Hepatocyte (in vitro differentiated cells): ENCODE data around the gene UGCG. TPM values are rescaled to one million over a fixed set of nuclear protein-coding genes. Genes with fewer than 3 reads are reported as not detected.
"Not testable (repeated sequence)": the region's sequence is repeated elsewhere in the genome, so short reads cannot be mapped to it uniquely, and the experiment has no call there.

Experiments used
- DNase-seq: peaks from one replicate; pipeline ENCODE4 v3.0.0-alpha.2; 2016; ENCODE audit warnings: low spot score
- H2AFZ ChIP-seq: fragments of 200-600 bp; sonication (generic); 2 replicates; pipeline ENCODE4 v1.6.0; 2016; ENCODE audit warnings: antibody characterized with exemption, mild to moderate bottlenecking
- H3K27ac ChIP-seq: fragments of 200-600 bp; sonication (generic); 2 replicates; pipeline ENCODE4 v1.5.1; 2016; ENCODE audit warnings: mild to moderate bottlenecking
- H3K27me3 ChIP-seq: fragments of 200-600 bp; sonication (generic); 2 replicates; pipeline ENCODE4 v1.6.1; 2016
- H3K36me3 ChIP-seq: fragments of 200-600 bp; sonication (generic); replicated peaks from 2 replicates; pipeline ENCODE4 v1.5.1; 2016; ENCODE audit warnings: low read depth; ENCODE audit not compliant: insufficient read depth
- H3K4me1 ChIP-seq: fragments of 200-600 bp; sonication (generic); 2 replicates; pipeline ENCODE4 v1.5.1; 2016; ENCODE audit warnings: mild to moderate bottlenecking, moderate library complexity; ENCODE audit not compliant: insufficient read depth
- H3K4me2 ChIP-seq: fragments of 200-600 bp; sonication (generic); 2 replicates; pipeline ENCODE4 v1.6.0; 2016
- H3K4me3 ChIP-seq: fragments of 200-600 bp; sonication (generic); 2 replicates; pipeline ENCODE4 v1.5.1; 2016; ENCODE audit warnings: mild to moderate bottlenecking
- H3K79me2 ChIP-seq: fragments of 200-600 bp; sonication (generic); 2 replicates; pipeline ENCODE4 v1.6.0; 2017; ENCODE audit warnings: mild to moderate bottlenecking
- H3K9me2 ChIP-seq: fragments of 200-600 bp; sonication (generic); replicated peaks from 2 replicates; pipeline ENCODE4 v1.6.0; 2017; ENCODE audit warnings: mild to moderate bottlenecking; ENCODE audit not compliant: insufficient read depth
- H3K9me3 ChIP-seq: fragments of 200-600 bp; sonication (generic); 2 replicates; pipeline ENCODE4 v1.5.1; 2016; ENCODE audit warnings: low read depth, mild to moderate bottlenecking
- H4K20me1 ChIP-seq: fragments of 200-600 bp; sonication (generic); 2 replicates; pipeline ENCODE4 v1.6.0; 2016; ENCODE audit warnings: mild to moderate bottlenecking; ENCODE audit not compliant: insufficient read depth, poor library complexity, severe bottlenecking
- CTCF ChIP-seq: fragments of 200-600 bp; sonication (generic); IDR thresholded peaks from 2 replicates; pipeline ENCODE4 v1.5.1; 2016; ENCODE audit warnings: antibody characterized with exemption, mild to moderate bottlenecking; ENCODE audit not compliant: poor library complexity
- EZH2 ChIP-seq: fragments of 200-600 bp; sonication (generic); IDR thresholded peaks from 2 replicates; pipeline ENCODE4 v1.6.1; 2016; ENCODE audit warnings: antibody characterized with exemption, mild to moderate bottlenecking, borderline replicate concordance
- EZH2phosphoT487 ChIP-seq: fragments of 200-600 bp; sonication (generic); IDR thresholded peaks from one replicate; pipeline ENCODE4 v1.6.1; 2018; ENCODE audit warnings: antibody characterized with exemption, mild to moderate bottlenecking, low read depth, moderate library complexity; ENCODE audit not compliant: unreplicated experiment, severe bottlenecking
- WGBS: methylation state at CpG from one replicate; pipeline ENCODE4 v1.1.6; 2016; ENCODE audit warnings: low lambda C conversion rate; ENCODE audit errors: missing lambda C conversion rate; 5-methylcytosine and 5-hydroxymethylcytosine counted together
- polyA plus RNA-seq: library from polyadenylated mRNA; unstranded; fragments of >200 nt; fragmentation: Nextera tagmentation; extraction: Ambion mirVana; gene quantifications from 2 replicates; pipeline ENCODE4 v1.2.1, GENCODE V29; 2016
- total RNA-seq: library from RNA; depleted of rRNA; stranded (reverse); fragments of >200 nt; gene quantifications from 2 replicates; pipeline ENCODE4 v1.2.3, GENCODE V29; 2014

Gene UGCG
- total and polyA plus RNA-seq, 2 experiments from 2014 or later, result 54.6 to 107 TPM

- H3K27ac ChIP-seq, result peak overlapping the region; percentile 25
- H3K9me3 ChIP-seq, result no peaks in the 10 kb centered on the region
- H4K20me1 ChIP-seq, result no peaks in the 10 kb centered on the region
- TF ChIP-seq EZH2phosphoT487, result no peak
- TF ChIP-seq CTCF, result no peak
- no peak for TF ChIP-seq EZH2
- no peaks in the 10 kb centered on the region for H3K27me3 ChIP-seq
- no peaks in the 10 kb centered on the region for H3K36me3 ChIP-seq
- H3K4me3 ChIP-seq, result no peak overlapping the region
- peak; percentile 40 for DNase-seq
- no peaks in the 10 kb centered on the region for H3K9me2 ChIP-seq
- no peaks in the 10 kb centered on the region for H3K79me2 ChIP-seq
- peak overlapping the region; percentile 63 for H3K4me2 ChIP-seq
- 31% methylated on average over 6 of the region's 6 CpGs for WGBS
- peak overlapping the region; percentile 11 for H2AFZ ChIP-seq
- H3K4me1 ChIP-seq, result peaks cover 6% of the 10 kb centered on the region
Observed at GRCh38 chr9:111871499-111871855, 25.1 kb upstream of the UGCG start.

- H3K79me2 ChIP-seq, result no peaks in the 10 kb centered on the region
- H3K4me1 ChIP-seq, result peaks cover 6% of the 10 kb centered on the region
- DNase-seq, result peak; percentile 19
- no peak overlapping the region for H3K4me3 ChIP-seq
- H3K9me2 ChIP-seq, result no peaks in the 10 kb centered on the region
- no peaks in the 10 kb centered on the region for H4K20me1 ChIP-seq
- H3K27ac ChIP-seq, result peak overlapping the region; percentile 17
- H3K4me2 ChIP-seq, result no peak overlapping the region
- H3K36me3 ChIP-seq, result no peaks in the 10 kb centered on the region
- 45% methylated on average over 3 of the region's 3 CpGs for WGBS
- H3K27me3 ChIP-seq, result no peaks in the 10 kb centered on the region
- TF ChIP-seq CTCF, result no peak
- TF ChIP-seq EZH2, result no peak
- no peak for TF ChIP-seq EZH2phosphoT487
- no peaks in the 10 kb centered on the region for H3K9me3 ChIP-seq
- H2AFZ ChIP-seq, result no peak overlapping the region
Observed at GRCh38 chr9:111872886-111873285, 23.7 kb upstream of the UGCG start.

GRCh38 chr9:111873901-111874300, 22.7 kb upstream of the UGCG start:
- WGBS, result 90% methylated on average over 6 of the region's 6 CpGs
- H3K4me2 ChIP-seq, result no peak overlapping the region
- H3K9me2 ChIP-seq, result no peaks in the 10 kb centered on the region
- H3K36me3 ChIP-seq, result no peaks in the 10 kb centered on the region
- H3K27ac ChIP-seq, result no peak overlapping the region
- H3K4me1 ChIP-seq, result peaks cover 6% of the 10 kb centered on the region
- H3K79me2 ChIP-seq, result no peaks in the 10 kb centered on the region
- H3K9me3 ChIP-seq, result no peaks in the 10 kb centered on the region
- no peak for DNase-seq
- no peaks in the 10 kb centered on the region for H4K20me1 ChIP-seq
- no peak overlapping the region for H3K4me3 ChIP-seq
- H3K27me3 ChIP-seq, result no peaks in the 10 kb centered on the region
- no peak overlapping the region for H2AFZ ChIP-seq
- TF ChIP-seq CTCF (no peak), EZH2phosphoT487 (no peak), EZH2 (no peak)

- no peak overlapping the region for H3K4me2 ChIP-seq
- no peaks in the 10 kb centered on the region for H4K20me1 ChIP-seq
- H3K79me2 ChIP-seq, result no peaks in the 10 kb centered on the region
- H3K27me3 ChIP-seq, result no peaks in the 10 kb centered on the region
- H3K4me3 ChIP-seq, result no peak overlapping the region
- H3K4me1 ChIP-seq, result peaks cover 8% of the 10 kb centered on the region
- no peaks in the 10 kb centered on the region for H3K9me2 ChIP-seq
- DNase-seq, result no peak
- no peaks in the 10 kb centered on the region for H3K9me3 ChIP-seq
- WGBS, result 93% methylated on average over 2 of the region's 2 CpGs
- no peaks in the 10 kb centered on the region for H3K36me3 ChIP-seq
- no peak for TF ChIP-seq EZH2phosphoT487
- TF ChIP-seq CTCF, result no peak
- TF ChIP-seq EZH2, result no peak
- peak overlapping the region; percentile 64 for H3K27ac ChIP-seq
- H2AFZ ChIP-seq, result no peak overlapping the region
Observed at GRCh38 chr9:111874500-111874899, 22.1 kb upstream of the UGCG start.

GRCh38 chr9:111875291-111875690, 21.3 kb upstream of the UGCG start:
- peak overlapping the region; percentile 64 for H3K27ac ChIP-seq
- not testable (repeated sequence) for H3K4me1 ChIP-seq, H3K4me2 ChIP-seq, DNase-seq, H3K9me2 ChIP-seq, H4K20me1 ChIP-seq, H3K27me3 ChIP-seq, H2AFZ ChIP-seq, H3K4me3 ChIP-seq, H3K9me3 ChIP-seq, H3K79me2 ChIP-seq, H3K36me3 ChIP-seq
- 29% methylated on average over 1 of the region's 1 CpG for WGBS
